Upper lobe of left lung (tissue), 6 donors: Measurements from ENCODE around the gene MIX23. TPM values are rescaled to one million over a fixed set of nuclear protein-coding genes. Genes with fewer than 3 reads are reported as not detected.

Experiments used
- ATAC-seq, 2 donors: fragments of 200-7000 bp; cut with Tn5 transposase; one replicate each; pipeline ENCODE4 v1.9.1; 2022; ENCODE audit warnings: mild to moderate bottlenecking in 2 of 2, moderate library complexity in 2 of 2; ENCODE audit not compliant: low FRiP score in 2 of 2
- DNase-seq, 2 donors: peaks; one replicate each; pipeline ENCODE4 v3.0.0-alpha.2; 2019 to 2020
- H3K27ac ChIP-seq, 4 donors: fragments of 200-600 bp; sonication (generic); one replicate each; pipeline ENCODE4 v1.5.1; 2016 to 2019
- H3K27me3 ChIP-seq, 4 donors: fragments of 200-600 bp; sonication (generic); one replicate each; pipeline ENCODE4 v1.5.1; 2017 to 2019
- H3K36me3 ChIP-seq, 4 donors: fragments of 200-600 bp; sonication (generic); one replicate each; pipeline ENCODE4 v1.5.1; 2016 to 2019
- H3K4me1 ChIP-seq, 4 donors: fragments of 200-600 bp; sonication (generic); one replicate each; pipeline ENCODE4 v1.5.1; 2018 to 2019
- H3K4me3 ChIP-seq, 4 donors: fragments of 200-600 bp; sonication (generic); one replicate each; pipeline ENCODE4 v1.5.1; 2017 to 2019; ENCODE audit warnings: mild to moderate bottlenecking in 2 of 4, moderate library complexity in 1 of 4
- H3K9me3 ChIP-seq, 4 donors: fragments of 200-600 bp; sonication (generic); one replicate each; pipeline ENCODE4 v1.5.1; 2018 to 2019
- CTCF ChIP-seq, 6 experiments: fragments of 450-650 bp in 4 of 6; fragments of 200-600 bp in 2 of 6; sonication (generic) in 2 of 6; IDR thresholded peaks; one replicate each; pipeline ENCODE4 v1.5.1; 2016 to 2019; ENCODE audit warnings: antibody characterized with exemption in 6 of 6
- EP300 ChIP-seq, 4 donors: sonication (generic); formaldehyde crosslinking; IDR thresholded peaks; one replicate each; pipeline ENCODE4 v1.5.1; 2017; ENCODE audit warnings: antibody characterized with exemption in 4 of 4, control low read depth in 2 of 4
- POLR2A ChIP-seq, 4 donors: fragments of 450-650 bp; IDR thresholded peaks; one replicate each; pipeline ENCODE4 v1.5.1; 2016 to 2017; ENCODE audit warnings: antibody characterized with exemption in 4 of 4, mild to moderate bottlenecking in 2 of 4
- POLR2AphosphoS5 ChIP-seq, 2 donors: sonication (generic); formaldehyde crosslinking; IDR thresholded peaks; one replicate each; pipeline ENCODE4 v1.5.1; 2017; ENCODE audit warnings: antibody characterized with exemption in 2 of 2
- WGBS, 2 donors: methylation state at CpG; one replicate each; pipeline ENCODE4 v1.1.5; 2017 to 2018; 5-methylcytosine and 5-hydroxymethylcytosine counted together
- total RNA-seq, 6 donors: library from RNA; depleted of rRNA in 4 of 6; stranded (reverse); fragments of >200 nt in 4 of 6; gene quantifications; one replicate each; pipeline versions ENCODE4 v1.1.0 to v1.2.1, GENCODE V29; 2016 to 2021
- donor health status: DM: no; HTN: no; CAD: no; lungs with moderate emphysema.
- donor health status: DM: no; HTN: yes; CAD: no; lungs with severe emphysema.

Gene MIX23
- total RNA-seq, 6 donors from 2014 or later = 15.5 to 24.7 (median 18.2) TPM

- Histone ChIP-seq H3K27me3 (no peaks in the 10 kb centered on the region), H3K36me3 (no peaks in the 10 kb centered on the region), H3K27ac (peak overlapping the region in 1 of 4 donors; percentile 51), H3K9me3 (no peaks in the 10 kb centered on the region), H3K4me1 (no peaks in the 10 kb centered on the region), H3K4me3 (no peak overlapping the region)
- 68 to 76% methylated on average over 4 of the region's 4 CpGs for WGBS, 2 donors
- DNase-seq (no peak), ATAC-seq (no peak)
- TF ChIP-seq POLR2A (IDR thresholded peaks at IDR 0.05) (no peak), CTCF (IDR thresholded peaks at IDR 0.05) (no peak), EP300 (IDR thresholded peaks at IDR 0.05) (no peak), POLR2AphosphoS5 (IDR thresholded peaks at IDR 0.05) (no peak)
Observed at GRCh38 chr3:122390665-122391064, 7.6 kb upstream of the MIX23 start.

- Histone ChIP-seq H3K36me3 (no peaks in the 10 kb centered on the region), H3K27me3 (no peaks in the 10 kb centered on the region), H3K4me3 (no peak overlapping the region), H3K27ac (peak overlapping the region in 1 of 4 donors; percentile 51), H3K4me1 (peaks cover 0 to 7% (median 3%) of the 10 kb centered on the region in 4 donors), H3K9me3 (no peaks in the 10 kb centered on the region)
- no peak for TF ChIP-seq POLR2A (IDR thresholded peaks at IDR 0.05)
- TF ChIP-seq EP300 (IDR thresholded peaks at IDR 0.05) = no peak
- no peak for TF ChIP-seq CTCF (IDR thresholded peaks at IDR 0.05)
- no peak for TF ChIP-seq POLR2AphosphoS5 (IDR thresholded peaks at IDR 0.05)
- DNase-seq (no peak), ATAC-seq (no peak)
- 85 to 91% methylated on average over 4 of the region's 4 CpGs for WGBS, 2 donors
Observed at GRCh38 chr3:122389892-122390291, 6.9 kb upstream of the MIX23 start.

- TF ChIP-seq CTCF (IDR thresholded peaks at IDR 0.05) (no peak), EP300 (IDR thresholded peaks at IDR 0.05) (no peak), POLR2AphosphoS5 (IDR thresholded peaks at IDR 0.05) (no peak), POLR2A (IDR thresholded peaks at IDR 0.05) (no peak)
- DNase-seq = no peak
- Histone ChIP-seq H3K4me3 (no peak overlapping the region), H3K27me3 (no peaks in the 10 kb centered on the region), H3K27ac (no peak overlapping the region), H3K36me3 (no peaks in the 10 kb centered on the region), H3K4me1 (peaks cover 0 to 14% (median 8%) of the 10 kb centered on the region in 4 donors), H3K9me3 (no peaks in the 10 kb centered on the region)
- ATAC-seq = no peak
Observed at GRCh38 chr3:122389197-122389596, 6.2 kb upstream of the MIX23 start.

- Histone ChIP-seq H3K27ac (no peak overlapping the region), H3K36me3 (no peaks in the 10 kb centered on the region), H3K4me1 (peaks cover 1 to 15% (median 8%) of the 10 kb centered on the region in 4 donors), H3K27me3 (no peaks in the 10 kb centered on the region), H3K9me3 (no peaks in the 10 kb centered on the region), H3K4me3 (no peak overlapping the region)
- DNase-seq = no peak
- ATAC-seq = no peak
- TF ChIP-seq POLR2A (IDR thresholded peaks at IDR 0.05) (no peak), EP300 (IDR thresholded peaks at IDR 0.05) (no peak), POLR2AphosphoS5 (IDR thresholded peaks at IDR 0.05) (no peak), CTCF (IDR thresholded peaks at IDR 0.05) (no peak)
- whole genome bisulfite sequencing, 2 donors = 88 to 97% methylated on average over 3 of the region's 3 CpGs
Observed at GRCh38 chr3:122387709-122388108, 4.7 kb upstream of the MIX23 start.
